NOMO-1 (cell line): Measurements from ENCODE around the gene IL17A.

Experiments
- DNase-seq, 2 experiments: peaks; one replicate each; lab custom pipeline; 2025; ENCODE audit not compliant: unreplicated experiment in 2 of 2; lab: John Stamatoyannopoulos, UW

The IL17A gene

DNA sequence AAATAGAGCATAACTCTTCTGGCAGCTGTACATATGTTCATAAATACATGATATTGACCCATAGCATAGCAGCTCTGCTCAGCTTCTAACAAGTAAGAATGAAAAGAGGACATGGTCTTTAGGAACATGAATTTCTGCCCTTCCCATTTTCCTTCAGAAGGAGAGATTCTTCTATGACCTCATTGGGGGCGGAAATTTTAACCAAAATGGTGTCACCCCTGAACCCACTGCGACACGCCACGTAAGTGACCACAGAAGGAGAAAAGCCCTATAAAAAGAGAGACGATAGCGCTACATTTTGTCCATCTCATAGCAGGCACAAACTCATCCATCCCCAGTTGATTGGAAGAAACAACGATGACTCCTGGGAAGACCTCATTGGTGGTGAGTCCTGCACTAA is at the start of gene IL17A:
TSS of gene IL17A (plus strand) at position 301 of the 400 bp plus-strand sequence. CDS start at position 358, 57 bp downstream.
- DNase-seq, result no peak

DNA sequence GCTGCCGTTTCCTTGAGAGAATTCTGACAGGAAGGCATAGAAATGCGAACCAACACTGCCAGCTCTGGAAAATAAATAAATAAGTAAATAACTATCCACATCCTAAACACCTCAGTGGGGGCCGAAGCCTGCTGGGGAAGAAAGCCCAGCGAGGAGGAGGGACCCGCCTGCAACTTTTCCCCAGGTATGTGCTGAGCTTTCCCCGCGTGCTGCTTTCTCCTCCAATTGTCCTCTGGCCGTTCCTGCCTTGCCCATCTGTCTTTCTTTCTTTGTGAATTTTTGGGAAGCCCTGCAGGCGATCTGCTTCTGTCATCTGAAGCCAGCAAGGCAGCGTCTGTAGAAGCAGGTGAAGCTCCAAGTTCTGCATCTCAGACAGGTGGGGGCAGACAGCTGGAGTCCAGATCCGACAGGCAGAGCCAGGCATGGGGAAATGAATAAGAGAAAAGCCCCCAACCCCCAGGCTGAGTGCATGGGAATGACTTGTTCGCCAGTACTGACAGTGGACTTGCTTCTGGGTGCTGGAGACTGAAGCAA is 49.2 kb upstream of the IL17A start:
- no peak for DNase-seq

- no peak for DNase-seq
These were observed 47.9 kb upstream of the IL17A start for GRCh38 chr6:52138284-52138683.

DNA sequence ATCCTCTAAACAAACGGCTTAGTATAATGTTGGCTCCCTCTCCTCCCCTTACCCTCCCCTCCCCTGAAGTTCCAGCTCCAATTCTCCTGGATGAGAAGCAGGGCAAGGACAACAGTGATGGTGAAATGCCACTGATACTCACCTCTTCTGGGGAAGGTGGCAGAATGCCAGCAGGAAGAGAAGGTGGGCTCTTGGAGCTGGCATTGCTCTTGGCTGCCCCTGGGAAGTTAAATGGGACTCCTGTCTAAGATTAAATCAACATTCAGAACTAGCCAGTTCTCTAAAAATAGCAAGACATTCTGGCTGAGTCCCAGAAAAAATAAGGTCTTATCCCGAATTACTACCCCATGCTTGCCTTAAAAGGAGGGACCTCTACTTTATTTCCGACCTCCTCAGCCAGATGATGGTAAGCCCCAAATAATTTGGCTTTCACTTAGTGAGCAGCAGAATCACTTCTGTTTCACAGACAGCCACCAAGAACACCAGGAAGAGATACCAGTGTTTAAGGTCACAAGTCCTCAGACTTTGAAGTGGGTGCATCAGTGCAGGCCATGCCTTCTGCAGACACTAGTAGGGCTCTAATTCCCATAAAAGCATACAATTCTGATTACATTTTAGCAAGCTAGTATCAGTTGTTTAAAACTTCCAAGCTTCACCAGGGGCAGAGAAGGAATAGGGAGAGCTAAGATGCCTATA is 46.0 kb upstream of the IL17A start:
- DNase-seq, result no peak

- no peak for DNase-seq
These were observed 44.6 kb upstream of the IL17A start for GRCh38 chr6:52141596-52141995.

DNA sequence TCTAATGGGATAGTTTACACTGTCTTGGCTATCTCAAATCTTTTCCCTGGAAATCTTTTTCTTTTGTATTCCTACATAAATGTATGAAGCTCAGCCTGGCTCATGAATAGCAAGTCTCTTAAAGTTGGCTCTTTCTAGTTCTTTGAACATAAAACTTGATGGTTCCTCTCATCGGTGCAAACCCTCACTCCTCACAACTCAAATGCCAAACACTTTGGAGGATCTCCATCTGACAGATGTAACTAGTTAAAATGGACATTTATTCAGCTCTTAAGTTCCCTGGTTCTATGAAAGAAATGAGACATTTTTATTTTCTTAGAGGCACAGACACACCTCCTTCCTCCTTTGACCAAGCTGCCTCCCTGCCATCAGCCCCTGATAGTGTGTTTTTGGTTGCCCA is 43.6 kb upstream of the IL17A start:
- no peak for DNase-seq

- DNase-seq, result no peak
These were observed 42.6 kb upstream of the IL17A start for GRCh38 chr6:52143551-52143950.

DNA sequence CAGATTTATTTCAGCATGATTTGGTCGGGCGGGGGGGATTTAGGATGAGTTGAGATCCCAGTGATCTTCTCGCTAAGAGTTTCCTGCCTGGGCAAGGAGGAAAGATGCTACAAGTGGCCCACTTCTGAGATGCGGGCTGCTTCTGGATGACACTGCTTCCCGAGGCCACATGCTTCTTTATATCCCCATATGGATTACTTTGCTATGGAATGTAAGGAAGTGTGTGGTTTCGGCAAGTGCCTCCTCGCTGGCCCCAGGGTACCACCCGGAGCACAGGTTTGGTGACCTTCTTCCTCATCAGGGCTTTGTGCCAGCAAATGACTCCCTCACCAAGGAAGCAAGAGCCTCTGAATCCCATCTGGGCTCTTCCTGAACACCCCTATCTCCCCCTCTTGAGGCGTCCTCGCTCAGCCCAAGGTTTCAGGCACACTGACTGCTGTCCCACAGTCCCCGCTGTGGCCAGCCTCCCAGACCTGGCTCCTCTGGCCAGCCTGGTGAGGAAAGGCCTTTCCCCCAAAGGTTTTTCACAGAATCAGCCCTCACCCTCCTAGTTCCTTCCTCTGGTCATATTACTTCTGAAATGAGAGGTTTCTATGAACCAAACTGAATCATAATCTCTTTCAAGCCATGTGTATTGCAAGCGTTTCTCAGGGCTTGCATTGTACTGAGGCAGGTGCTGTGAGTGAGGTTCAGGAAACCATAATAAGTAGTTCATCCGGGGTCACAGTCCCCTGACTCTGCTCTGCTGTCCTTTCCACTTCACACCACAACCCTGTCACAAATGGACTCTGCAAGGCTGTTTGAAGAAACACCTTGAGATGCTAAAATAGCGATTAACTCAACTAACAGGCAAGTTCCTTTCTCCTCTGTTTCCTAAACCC is 41.7 kb upstream of the IL17A start:
- DNase-seq, result no peak

DNA sequence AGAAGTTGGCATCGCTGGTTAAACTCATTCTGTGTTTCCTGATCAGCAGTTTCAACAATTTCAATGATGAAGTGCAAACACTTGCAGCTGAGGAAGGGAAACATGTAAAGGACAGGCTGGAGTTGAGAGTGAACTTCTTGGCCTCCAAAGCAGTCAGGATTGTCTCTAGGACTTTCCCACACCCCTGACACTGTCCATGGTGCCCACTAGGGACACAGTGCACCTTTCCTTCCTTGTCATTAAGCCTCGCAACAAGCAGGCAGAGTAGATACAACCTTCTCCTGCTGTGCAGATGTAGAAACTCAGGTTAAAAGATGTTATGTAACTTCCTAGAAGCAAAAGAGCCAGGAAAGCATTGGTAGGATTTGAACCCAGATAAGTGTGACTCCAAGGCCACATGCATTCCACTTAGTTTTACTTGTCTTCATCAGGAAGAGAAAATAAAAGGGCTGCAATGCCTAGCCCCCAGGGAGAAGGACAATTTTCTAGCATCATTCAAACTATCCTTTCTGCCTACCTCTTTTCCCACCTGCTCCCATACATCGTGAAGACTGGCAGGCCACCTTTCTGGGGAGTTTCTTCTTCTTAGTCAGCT is 39.2 kb upstream of the IL17A start:
- DNase-seq, result no peak

DNA sequence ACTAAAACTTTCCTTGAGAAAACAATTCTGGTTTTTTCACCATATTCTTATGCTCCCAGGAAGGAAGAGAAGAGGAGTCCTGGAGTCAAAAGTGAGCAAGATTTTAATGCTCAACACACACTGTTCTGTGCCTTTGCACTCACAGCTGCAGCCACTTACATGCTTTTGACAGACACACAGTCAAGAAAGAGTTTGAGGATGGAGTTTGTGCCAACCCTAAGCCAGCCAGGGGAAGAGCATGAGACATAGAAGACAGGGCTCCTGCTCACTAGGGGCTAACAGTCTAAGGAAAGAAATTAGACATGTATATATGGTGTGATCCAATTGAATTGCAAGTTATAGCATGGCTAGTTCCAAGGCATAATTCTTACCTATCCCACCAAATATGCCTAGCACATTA is 37.1 kb upstream of the IL17A start:
- DNase-seq, result no peak

- no peak for DNase-seq
These were observed 36.2 kb upstream of the IL17A start for GRCh38 chr6:52149949-52150348.

- DNase-seq, result no peak
These were observed 34.1 kb upstream of the IL17A start for GRCh38 chr6:52152070-52152423.

- DNase-seq, result no peak
These were observed 33.4 kb upstream of the IL17A start for GRCh38 chr6:52152711-52153160.

GRCh38 chr6:52154381-52154780 is 31.8 kb upstream of the IL17A start:
- no peak for DNase-seq

GRCh38 chr6:52155791-52156576 is 30.2 kb upstream of the IL17A start:
- peak in 1 of 2 experiments; percentile 50 for DNase-seq

DNA sequence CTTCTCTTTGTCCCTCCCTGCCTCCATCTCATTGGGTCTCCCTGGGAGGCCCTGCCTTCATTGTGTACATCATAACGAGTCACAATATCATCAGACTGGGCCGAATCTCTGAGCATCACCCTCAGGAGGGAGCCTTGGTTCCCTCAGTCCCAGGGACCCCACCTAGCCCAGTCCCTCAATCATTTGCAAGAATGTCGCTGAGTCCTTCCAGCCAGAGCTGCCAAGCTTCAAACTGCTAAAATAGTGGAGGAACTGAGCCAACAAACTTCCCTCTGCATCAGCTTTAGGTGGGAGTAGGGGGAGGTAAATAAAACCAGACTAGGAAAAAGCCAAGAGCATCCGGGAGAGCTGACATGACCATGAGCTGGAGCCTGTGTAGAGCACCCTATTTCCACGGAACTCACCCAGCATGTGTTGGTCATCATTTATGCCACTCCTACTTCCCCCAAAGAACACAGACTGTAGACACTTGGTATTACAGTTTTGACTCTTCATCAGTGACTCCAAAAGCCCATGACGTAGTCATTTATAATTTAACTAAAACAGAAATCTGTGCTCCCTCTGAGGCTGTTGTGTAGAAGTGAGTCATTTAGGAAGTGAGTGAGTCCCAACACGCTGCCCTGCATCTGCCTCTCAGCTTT is 28.8 kb upstream of the IL17A start:
- DNase-seq, result no peak

- DNase-seq, result no peak
These were observed 25.6 kb upstream of the IL17A start for GRCh38 chr6:52160472-52161104.

DNA sequence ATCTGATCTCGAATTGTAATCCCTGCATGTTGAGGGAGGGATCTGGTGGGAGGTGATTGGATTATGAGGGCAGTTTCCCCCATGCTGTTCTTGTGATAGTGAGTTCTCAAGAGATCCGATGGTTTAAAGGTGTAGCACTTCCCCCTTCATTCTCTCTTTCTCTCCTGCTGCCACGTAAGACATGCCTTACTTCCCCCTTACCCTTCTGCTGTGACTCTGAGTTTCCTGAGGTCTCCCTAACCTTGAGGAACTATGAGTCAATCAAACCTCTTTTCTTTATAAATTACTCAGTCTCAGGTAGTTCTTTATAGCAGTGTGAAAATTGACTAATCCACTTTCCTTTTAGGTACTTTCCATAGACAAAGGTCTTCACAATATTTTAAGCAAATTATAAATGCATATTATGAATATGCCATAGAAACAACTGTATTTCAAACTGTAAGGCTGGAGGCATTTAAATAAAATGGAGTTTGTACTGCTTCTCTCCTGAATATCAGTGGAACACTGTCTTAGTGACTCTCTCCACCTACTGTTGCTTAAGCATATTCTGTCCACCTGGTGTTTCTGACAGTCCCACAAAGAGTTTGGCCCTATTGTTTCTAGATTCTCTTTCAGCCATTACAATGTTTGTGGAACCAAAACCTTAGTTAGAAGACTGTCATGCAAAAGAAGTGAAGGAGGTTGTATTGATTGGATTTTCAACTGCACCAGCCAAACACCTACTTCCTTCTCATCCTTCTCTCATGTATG is 24.3 kb upstream of the IL17A start:
- no peak for DNase-seq
